Keratinocyte (primary cell): ENCODE data around the gene MRPL27. TPM values are rescaled to one million over a fixed set of nuclear protein-coding genes. Genes with fewer than 3 reads are reported as not detected.

Experiments
- DNase-seq: peaks from one replicate; pipeline ENCODE4 v3.0.0-alpha.2; 2011; ENCODE audit warnings: low read depth, missing footprints, low spot score
- FAIRE-seq: peaks from 2 replicates; lab custom pipeline; 2011; peaks lifted over from hg19 to GRCh38; lab: Jason Lieb, UNC
- H2AFZ ChIP-seq: 2 replicates; pipeline ENCODE4 v1.6.0; 2012; ENCODE audit warnings: low read length, control low read depth, inconsistent platforms; ENCODE audit not compliant: control insufficient read depth
- H3K27ac ChIP-seq: 2 replicates; pipeline ENCODE4 v1.5.1; 2011; ENCODE audit warnings: low read length; ENCODE audit not compliant: control insufficient read depth, insufficient read depth
- H3K27me3 ChIP-seq: 3 replicates; pipeline ENCODE4 v1.6.0; 2011; ENCODE audit warnings: low read length; ENCODE audit not compliant: control insufficient read depth, insufficient read depth; ENCODE audit errors: extremely low read depth
- H3K36me3 ChIP-seq, 2 experiments: 2 replicates in 1 of 2; 3 replicates in 1 of 2; pipeline ENCODE4 v1.5.1; 2011; ENCODE audit warnings: low read length in 2 of 2, mild to moderate bottlenecking in 1 of 2; ENCODE audit not compliant: control insufficient read depth in 2 of 2, insufficient read depth in 2 of 2; ENCODE audit errors: extremely low read depth in 1 of 2
- H3K4me1 ChIP-seq: 3 replicates; pipeline ENCODE4 v1.5.1; 2011; ENCODE audit warnings: low read length; ENCODE audit not compliant: control insufficient read depth, insufficient read depth; ENCODE audit errors: extremely low read depth
- H3K4me2 ChIP-seq: 3 replicates; pipeline ENCODE4 v1.6.0; 2011; ENCODE audit warnings: low read depth, low read length; ENCODE audit not compliant: control insufficient read depth, insufficient read depth; ENCODE audit errors: extremely low read depth
- H3K4me3 ChIP-seq, 3 experiments: fragments of 200-600 bp in 1 of 3; sonication (generic) in 1 of 3; 2 replicates in 2 of 3; 3 replicates in 1 of 3; pipeline ENCODE4 v1.5.1; 2011 to 2016; ENCODE audit warnings: low read length in 3 of 3, mild to moderate bottlenecking in 3 of 3, control low read depth in 2 of 3, inconsistent platforms in 1 of 3, low read depth in 1 of 3, mixed read lengths in 1 of 3, mixed run types in 1 of 3, moderate library complexity in 1 of 3; ENCODE audit not compliant: control insufficient read depth in 2 of 3, insufficient read depth in 2 of 3; ENCODE audit errors: extremely low read depth in 1 of 3
- H3K79me2 ChIP-seq: 2 replicates; pipeline ENCODE4 v1.6.0; 2012; ENCODE audit warnings: low read length; ENCODE audit not compliant: control insufficient read depth, insufficient read depth
- H3K9ac ChIP-seq: 3 replicates; pipeline ENCODE4 v1.6.0; 2011; ENCODE audit warnings: low read length; ENCODE audit not compliant: control insufficient read depth, insufficient read depth; ENCODE audit errors: extremely low read depth
- H3K9me1 ChIP-seq: 3 replicates; pipeline ENCODE4 v1.6.0; 2011; ENCODE audit warnings: low read length; ENCODE audit not compliant: control insufficient read depth, insufficient read depth; ENCODE audit errors: extremely low read depth
- H3K9me3 ChIP-seq: 2 replicates; pipeline ENCODE4 v1.5.1; 2012; ENCODE audit warnings: low read depth, low read length; ENCODE audit not compliant: control insufficient read depth
- H4K20me1 ChIP-seq: 3 replicates; pipeline ENCODE4 v1.6.0; 2011; ENCODE audit warnings: low read length; ENCODE audit not compliant: control insufficient read depth, insufficient read depth; ENCODE audit errors: extremely low read depth
- CTCF ChIP-seq, 3 experiments: IDR thresholded peaks in 1 of 3; conservative IDR thresholded peaks in 1 of 3; optimal IDR thresholded peaks in 1 of 3; 2 replicates in 2 of 3; 3 replicates in 1 of 3; pipeline versions ENCODE3 to v1.5.1; 2011; ENCODE audit warnings: low read length in 3 of 3, mild to moderate bottlenecking in 3 of 3, moderate library complexity in 2 of 3, control low read depth in 1 of 3, inconsistent platforms in 1 of 3; ENCODE audit not compliant: insufficient read depth in 2 of 3; ENCODE audit errors: extremely low read depth in 1 of 3
- EZH2 ChIP-seq: IDR thresholded peaks from one replicate; pipeline ENCODE4 v1.6.1; 2012; ENCODE audit warnings: inconsistent platforms, mild to moderate bottlenecking, low read length, moderate library complexity
- dilution Hi-C: fragments of 300-500 bp; cut with MboI; formaldehyde crosslinking; loops from one replicate; pipeline ENCODE4 v1.7.0; 2020; ENCODE audit warnings: low sequenced_read_pairs; ENCODE audit not compliant: extremely low pct_ligation_motif_present
- polyA plus RNA-seq, 5 experiments: library from polyadenylated mRNA; depleted of rRNA in 3 of 5; stranded (reverse) in 3 of 5; stranded (forward) in 1 of 5; unstranded in 1 of 5; fragments of >200 nt; gene quantifications; 1 replicate in 1 of 5; 2 replicates in 3 of 5; 3 replicates in 1 of 5; pipeline versions ENCODE4 v1.2.1 to v1.2.3, GENCODE V29; 2011 to 2012; ENCODE audit warnings: missing spikeins in 2 of 5, low read depth in 1 of 5, low replicate concordance in 1 of 5
- small RNA-seq, 3 experiments: library from RNA; depleted of rRNA; stranded (forward); fragments of <200 nt; gene quantifications; one replicate each; pipeline ENCODE3, GENCODE V24; 2012; ENCODE audit warnings: low read depth in 3 of 3, low replicate concordance in 1 of 3; ENCODE audit not compliant: insufficient read length in 3 of 3

The MRPL27 gene
- polyA plus RNA-seq, 1 donor (not counting 4 experiments of a cell fraction or from before 2014, with no cell fraction given): 123 TPM

- peak overlapping the region in 2 of 3 experiments; percentile 22 to 39 for H3K4me3 ChIP-seq
- peak overlapping the region; percentile 53 for H3K27ac ChIP-seq
- FAIRE-seq (peak; percentile 98), DNase-seq (peak; percentile 55)
- H3K36me3 ChIP-seq: no peaks in the 10 kb centered on the region
- peak overlapping the region; percentile 79 for H3K4me2 ChIP-seq
- no peaks in the 10 kb centered on the region for H3K9me3 ChIP-seq
- H3K4me1 ChIP-seq: peaks cover 49% of the 10 kb centered on the region
- no peaks in the 10 kb centered on the region for H3K79me2 ChIP-seq
- dilution Hi-C loops: no loop called here
- no peaks in the 10 kb centered on the region for H4K20me1 ChIP-seq
- peaks cover 3% of the 10 kb centered on the region for H3K9me1 ChIP-seq
- H3K27me3 ChIP-seq: no peaks in the 10 kb centered on the region
- peak overlapping the region; percentile 34 for H3K9ac ChIP-seq
- peak overlapping the region; percentile 87 for H2AFZ ChIP-seq
- TF ChIP-seq EZH2: no peak
- peak; percentile 28 to 50 (median 37) for TF ChIP-seq CTCF (optimal IDR thresholded peaks at IDR 0.05 in 1 of 3, IDR thresholded peaks at IDR 0.05 in 1 of 3, conservative IDR thresholded peaks at IDR 0.05 in 1 of 3; ENCODE audit: extremely low read depth in 1 of 3, insufficient read depth in 2 of 3, low read length in 3 of 3)
These were observed 54.3 kb downstream of the MRPL27 start for GRCh38 chr17:50318501-50319285.

Small RNAs within 50 kb of the gene (small RNA-seq; reads per million reads assigned to genes)
- gene RF00019: 0 reads per million in 3 experiments

Other genes starting within 250 kb of the MRPL27 start
- 0.02 to 0.06 TPM in 2 of 3 replicates, not detected in the other for gene SAMD14, start 243.0 kb downstream of the MRPL27 start, polyA plus RNA-seq
- 15.2 to 18.2 TPM (median 16.1 TPM) in 3 replicates for gene PPP1R9B, start 222.5 kb downstream of the MRPL27 start, polyA plus RNA-seq
- not detected in 3 replicates for gene SGCA, start 207.2 kb downstream of the MRPL27 start, polyA plus RNA-seq
- gene COL1A1, start 171.6 kb downstream of the MRPL27 start, polyA plus RNA-seq: 0.55 to 2.3 TPM (median 1.4 TPM) in 3 replicates
- 0.88 to 2.7 TPM (median 1.8 TPM) in 3 replicates for gene TMEM92, start 98.7 kb downstream of the MRPL27 start, polyA plus RNA-seq
- gene XYLT2, start 27.1 kb downstream of the MRPL27 start, polyA plus RNA-seq: 15.3 to 28.3 TPM (median 18.3 TPM) in 3 replicates
- gene EME1, start within 50 bp of the MRPL27 start, polyA plus RNA-seq: 1.6 to 5.6 TPM (median 4.7 TPM) in 3 replicates
- 90.4 to 162 TPM (median 152 TPM) in 3 replicates for gene LRRC59, start 24.3 kb upstream of the MRPL27 start, polyA plus RNA-seq
- 57.6 to 102 TPM (median 71.9 TPM) in 3 replicates for gene ACSF2, start 53.0 kb upstream of the MRPL27 start, polyA plus RNA-seq
- gene CHAD, start 95.7 kb upstream of the MRPL27 start, polyA plus RNA-seq: not detected in 3 replicates
- gene RSAD1, start 105.7 kb upstream of the MRPL27 start, polyA plus RNA-seq: 25.5 to 28.5 TPM (median 28.2 TPM) in 3 replicates
- gene MYCBPAP, start 135.3 kb upstream of the MRPL27 start, polyA plus RNA-seq: 5.1 to 9.5 TPM (median 9.0 TPM) in 3 replicates
- 50.7 to 155 TPM (median 66.7 TPM) in 3 replicates for gene EPN3, start 159.6 kb upstream of the MRPL27 start, polyA plus RNA-seq
- gene SPATA20, start 174.0 kb upstream of the MRPL27 start, polyA plus RNA-seq: 17.2 to 30.4 TPM (median 21.3 TPM) in 3 replicates
- gene CACNA1G, start 187.5 kb upstream of the MRPL27 start, polyA plus RNA-seq: 0.06 to 0.09 TPM (median 0.07 TPM) in 3 replicates